ENCODE results near the gene GLP2R. TPM values are rescaled to one million over a fixed set of nuclear protein-coding genes. Genes with fewer than 3 reads are reported as not detected.

Gene GLP2R
- total and polyA plus RNA-seq, 2 of the 13 experiments (the other 11 are each of a cell fraction or from before 2014, with no cell fraction given) = 0.65 to 1.4 TPM

DNA sequence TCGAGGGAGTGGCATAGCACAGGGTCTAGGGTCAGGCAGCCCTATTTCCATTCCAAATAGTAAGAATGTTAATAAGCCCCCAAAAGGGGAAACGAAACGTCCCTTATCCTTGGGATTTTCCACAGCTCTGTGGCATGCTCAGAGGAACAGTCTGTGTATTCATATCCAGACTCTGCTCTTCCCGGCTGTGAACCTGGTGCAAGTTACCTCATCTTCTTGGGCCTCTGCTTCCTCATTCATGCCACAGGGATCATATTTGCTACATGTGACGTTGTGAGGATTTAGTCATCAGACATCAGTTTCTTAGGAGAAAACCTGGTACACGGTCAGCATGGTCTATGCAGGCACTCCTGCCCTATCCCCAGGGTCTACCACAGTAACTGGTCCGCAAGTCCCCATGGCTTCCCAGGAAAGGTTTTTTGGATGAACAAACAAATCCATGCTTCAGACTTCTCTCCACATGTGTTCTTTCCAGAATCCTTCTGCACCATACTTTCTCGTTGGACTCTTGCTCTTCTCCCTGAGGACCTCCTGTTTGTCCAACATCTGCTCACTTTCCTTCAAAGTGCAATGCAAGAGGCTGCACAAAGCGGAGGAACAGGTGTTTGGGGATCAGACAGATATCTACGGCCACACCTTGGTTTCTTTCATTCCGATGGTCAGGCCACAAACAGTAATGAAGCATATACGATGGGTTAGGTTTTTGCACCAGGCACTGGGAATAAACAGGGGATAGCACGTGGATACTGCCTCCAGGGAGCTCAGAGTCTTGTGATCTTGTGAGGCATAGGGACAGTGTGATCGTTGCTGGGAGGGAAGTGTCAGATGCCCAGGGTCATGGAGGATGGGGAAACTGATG is 17.7 kb downstream of the GLP2R start:
- 41% methylated on average over 14 of the region's 14 CpGs for WGBS (ENCODE audit: low lambda C conversion rate)
- Histone ChIP-seq H3K27me3 (ENCODE audit: control insufficient read depth in 1 of 2, insufficient read depth in 2 of 2, low read length in 2 of 2) (no peaks in the 10 kb centered on the region; a peak in 1 of 5 replicates), H2AFZ (ENCODE audit: low read length) (no peak overlapping the region), H3K4me3 (replicated peaks in 1 of 3; ENCODE audit: insufficient read depth in 1 of 3, low read depth in 2 of 3, low read length in 3 of 3) (no peak overlapping the region), H3K4me1 (ENCODE audit: insufficient read depth, low read length) (peaks cover 27% of the 10 kb centered on the region), H3K79me2 (ENCODE audit: insufficient read depth, low read length) (no peaks in the 10 kb centered on the region), H3K27ac (ENCODE audit: extremely low read length, insufficient read depth, low read length) (no peak overlapping the region), H3K4me2 (ENCODE audit: low read depth, low read length) (no peak overlapping the region), H4K20me1 (ENCODE audit: insufficient read depth, low read length) (no peaks in the 10 kb centered on the region), H3K9me3 (ENCODE audit: low read length) (no peaks in the 10 kb centered on the region), H3K36me3 (replicated peaks in 1 of 2; ENCODE audit: control insufficient read depth in 1 of 2, insufficient read depth in 2 of 2, low read length in 2 of 2) (no peaks in the 10 kb centered on the region), H3K9ac (ENCODE audit: insufficient read depth, low read depth, low read length) (no peak overlapping the region)
- ChIA-PET POLR2A (no interaction called here), CTCF (ENCODE audit: low intra/inter-chr PET ratio, low total read pairs) (no interaction called here)
- no peak for DNase-seq (ENCODE audit: low spot score)
- peak; percentile 47 for ATAC-seq
- in situ Hi-C loops (cut with HindIII; ENCODE audit: extremely low pct_ligation_motif_present, low pct_unique_long_range_greater_than_20kb) = no loop called here
- no peak for FAIRE-seq
- TF ChIP-seq, protein P1, sequence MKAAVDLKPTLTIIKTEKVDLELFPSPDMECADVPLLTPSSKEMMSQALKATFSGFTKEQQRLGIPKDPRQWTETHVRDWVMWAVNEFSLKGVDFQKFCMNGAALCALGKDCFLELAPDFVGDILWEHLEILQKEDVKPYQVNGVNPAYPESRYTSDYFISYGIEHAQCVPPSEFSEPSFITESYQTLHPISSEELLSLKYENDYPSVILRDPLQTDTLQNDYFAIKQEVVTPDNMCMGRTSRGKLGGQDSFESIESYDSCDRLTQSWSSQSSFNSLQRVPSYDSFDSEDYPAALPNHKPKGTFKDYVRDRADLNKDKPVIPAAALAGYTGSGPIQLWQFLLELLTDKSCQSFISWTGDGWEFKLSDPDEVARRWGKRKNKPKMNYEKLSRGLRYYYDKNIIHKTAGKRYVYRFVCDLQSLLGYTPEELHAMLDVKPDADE (CRISPR knock-in tag; IDR thresholded peaks at IDR 0.05) = no peak
- TF ChIP-seq, protein P2, sequence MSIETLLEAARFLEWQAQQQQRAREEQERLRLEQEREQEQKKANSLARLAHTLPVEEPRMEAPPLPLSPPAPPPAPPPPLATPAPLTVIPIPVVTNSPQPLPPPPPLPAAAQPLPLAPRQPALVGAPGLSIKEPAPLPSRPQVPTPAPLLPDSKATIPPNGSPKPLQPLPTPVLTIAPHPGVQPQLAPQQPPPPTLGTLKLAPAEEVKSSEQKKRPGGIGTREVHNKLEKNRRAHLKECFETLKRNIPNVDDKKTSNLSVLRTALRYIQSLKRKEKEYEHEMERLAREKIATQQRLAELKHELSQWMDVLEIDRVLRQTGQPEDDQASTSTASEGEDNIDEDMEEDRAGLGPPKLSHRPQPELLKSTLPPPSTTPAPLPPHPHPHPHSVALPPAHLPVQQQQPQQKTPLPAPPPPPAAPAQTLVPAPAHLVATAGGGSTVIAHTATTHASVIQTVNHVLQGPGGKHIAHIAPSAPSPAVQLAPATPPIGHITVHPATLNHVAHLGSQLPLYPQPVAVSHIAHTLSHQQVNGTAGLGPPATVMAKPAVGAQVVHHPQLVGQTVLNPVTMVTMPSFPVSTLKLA (IDR thresholded peaks at IDR 0.05) = peak; percentile 33; the same call in 1 of the 2 replicates
- intact Hi-C loops (cut with micrococcal nuclease; ENCODE audit: unreplicated experiment) = no loop called here
- no TSS peak for BruUV-seq (replicated peaks)

DNA sequence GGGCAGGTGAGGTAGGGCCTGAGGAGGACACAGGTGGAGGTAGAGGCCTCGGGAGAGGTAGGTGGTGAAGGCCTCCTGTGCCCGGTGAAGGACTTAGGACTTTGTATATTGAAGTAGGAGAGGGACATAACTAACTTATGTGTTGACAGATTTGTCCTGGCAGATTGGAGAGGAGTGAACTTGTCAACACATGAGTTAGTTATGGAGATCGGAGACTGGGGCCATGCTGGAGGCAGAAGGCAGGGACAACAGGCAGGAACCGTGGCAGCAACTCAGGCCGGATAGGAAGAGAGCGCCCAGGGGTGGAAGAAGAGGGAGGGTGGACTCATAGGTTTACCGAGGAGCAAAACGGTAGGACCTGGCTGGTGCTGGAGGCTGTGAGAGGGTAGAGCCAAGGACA is 18.4 kb downstream of the GLP2R start:
- 46% methylated on average over 8 of the region's 8 CpGs for WGBS (ENCODE audit: low lambda C conversion rate)
- H2AFZ ChIP-seq (ENCODE audit: low read length) = no peak overlapping the region
- H3K9ac ChIP-seq (ENCODE audit: insufficient read depth, low read depth, low read length) = no peak overlapping the region
- TF ChIP-seq ZNF773 (CRISPR knock-in tag; IDR thresholded peaks at IDR 0.05; ENCODE audit: borderline replicate concordance) = no peak
- no peak overlapping the region for H3K4me2 ChIP-seq (ENCODE audit: low read depth, low read length)
- FAIRE-seq (no peak), DNase-seq (ENCODE audit: low spot score) (no peak), ATAC-seq (no peak)
- no TSS peak for BruUV-seq (replicated peaks)
- no peaks in the 10 kb centered on the region for H4K20me1 ChIP-seq (ENCODE audit: insufficient read depth, low read length)
- peaks cover 27% of the 10 kb centered on the region for H3K4me1 ChIP-seq (ENCODE audit: insufficient read depth, low read length)
- no peaks in the 10 kb centered on the region for H3K79me2 ChIP-seq (ENCODE audit: insufficient read depth, low read length)
- H3K36me3 ChIP-seq (replicated peaks in 1 of 2; ENCODE audit: control insufficient read depth in 1 of 2, insufficient read depth in 2 of 2, low read length in 2 of 2) = no peaks in the 10 kb centered on the region
- H3K4me3 ChIP-seq (replicated peaks in 1 of 3; ENCODE audit: insufficient read depth in 1 of 3, low read depth in 2 of 3, low read length in 3 of 3) = no peak overlapping the region
- H3K27me3 ChIP-seq (ENCODE audit: control insufficient read depth in 1 of 2, insufficient read depth in 2 of 2, low read length in 2 of 2) = no peaks in the 10 kb centered on the region; a peak in 1 of 5 replicates
- intact Hi-C loops (cut with micrococcal nuclease; ENCODE audit: unreplicated experiment) = no loop called here
- no peak overlapping the region for H3K27ac ChIP-seq (ENCODE audit: extremely low read length, insufficient read depth, low read length)
- POLR2A ChIA-PET = no interaction called here
- CTCF ChIA-PET (ENCODE audit: low intra/inter-chr PET ratio, low total read pairs) = no interaction called here
- H3K9me3 ChIP-seq (ENCODE audit: low read length) = no peaks in the 10 kb centered on the region
- in situ Hi-C loops (cut with HindIII; ENCODE audit: extremely low pct_ligation_motif_present, low pct_unique_long_range_greater_than_20kb) = no loop called here
